Muscle layer of duodenum (tissue), 2 donors: ENCODE results near the gene ADAM22.
"Not testable (repeated sequence)": the region's sequence is repeated elsewhere in the genome, so short reads cannot be mapped to it uniquely, and the experiment has no call there.

ENCODE experiments used
- H3K27ac ChIP-seq: one replicate; pipeline ENCODE4 v1.7.0; 2013; ENCODE audit warnings: mild to moderate bottlenecking, low read length
- H3K27me3 ChIP-seq: one replicate; pipeline ENCODE4 v1.7.0; 2013; ENCODE audit warnings: low read depth, mild to moderate bottlenecking, control low read depth, low read length
- H3K36me3 ChIP-seq, 2 donors: one replicate each; pipeline ENCODE4 v1.7.0; 2013; ENCODE audit warnings: low read length in 2 of 2, control low read depth in 1 of 2, mild to moderate bottlenecking in 1 of 2; ENCODE audit not compliant: insufficient read depth in 2 of 2, control insufficient read depth in 1 of 2
- H3K4me1 ChIP-seq, 2 donors: one replicate each; pipeline ENCODE4 v1.7.0; 2013; ENCODE audit warnings: low read length in 2 of 2, mild to moderate bottlenecking in 2 of 2, control low read depth in 1 of 2, moderate library complexity in 1 of 2; ENCODE audit not compliant: insufficient read depth in 2 of 2, control insufficient read depth in 1 of 2
- H3K4me3 ChIP-seq, 2 donors: one replicate each; pipeline ENCODE4 v1.7.0; 2013; ENCODE audit warnings: low read length in 2 of 2, low read depth in 1 of 2, mild to moderate bottlenecking in 1 of 2
- H3K9me3 ChIP-seq, 2 donors: one replicate each; pipeline ENCODE4 v1.7.0; 2013; ENCODE audit warnings: low read length in 2 of 2, control low read depth in 1 of 2, mild to moderate bottlenecking in 1 of 2; ENCODE audit not compliant: control insufficient read depth in 1 of 2
- donor health status: healthy.

Gene ADAM22

GRCh38 chr7:87922759-87923395 lies 11.2 kb upstream of the ADAM22 start:
- H3K4me1 ChIP-seq, H3K27me3 ChIP-seq, H3K36me3 ChIP-seq, H3K27ac ChIP-seq, H3K9me3 ChIP-seq, H3K4me3 ChIP-seq: not testable (repeated sequence)

GRCh38 chr7:87926581-87927461 lies 7.2 kb upstream of the ADAM22 start:
- Histone ChIP-seq H3K4me3 (no peak overlapping the region), H3K27me3 (no peaks in the 10 kb centered on the region), H3K36me3 (no peaks in the 10 kb centered on the region), H3K4me1 (no peaks in the 10 kb centered on the region), H3K9me3 (no peaks in the 10 kb centered on the region), H3K27ac (no peak overlapping the region)

- no peaks in the 10 kb centered on the region for H3K36me3 ChIP-seq
- H3K27ac ChIP-seq: no peak overlapping the region
- H3K27me3 ChIP-seq: peaks cover 6% of the 10 kb centered on the region
- H3K4me3 ChIP-seq: peak overlapping the region; percentile 65 to 89
- no peaks in the 10 kb centered on the region for H3K9me3 ChIP-seq
- H3K4me1 ChIP-seq: peaks cover 0 to 19% of the 10 kb centered on the region in 2 donors
Observed at GRCh38 chr7:87933605-87933952, 472 bp upstream of the ADAM22 start.

- Histone ChIP-seq H3K4me3 (peak overlapping the region; percentile 65 to 89), H3K4me1 (peaks cover 0 to 19% of the 10 kb centered on the region in 2 donors), H3K36me3 (no peaks in the 10 kb centered on the region), H3K9me3 (no peaks in the 10 kb centered on the region), H3K27ac (no peak overlapping the region), H3K27me3 (peaks cover 6% of the 10 kb centered on the region)
Observed at GRCh38 chr7:87934699-87935383, 790 bp downstream of the ADAM22 start.

GRCh38 chr7:87935384-87935706 lies 1.3 kb downstream of the ADAM22 start:
- Histone ChIP-seq H3K27ac (no peak overlapping the region), H3K9me3 (no peaks in the 10 kb centered on the region), H3K36me3 (no peaks in the 10 kb centered on the region), H3K4me3 (peak overlapping the region; percentile 65 to 89), H3K4me1 (peaks cover 0 to 19% of the 10 kb centered on the region in 2 donors), H3K27me3 (peaks cover 6% of the 10 kb centered on the region)

- no peaks in the 10 kb centered on the region for H3K9me3 ChIP-seq
- no peak overlapping the region for H3K4me3 ChIP-seq
- no peaks in the 10 kb centered on the region for H3K27me3 ChIP-seq
- no peaks in the 10 kb centered on the region for H3K36me3 ChIP-seq
- no peak overlapping the region for H3K27ac ChIP-seq
- no peaks in the 10 kb centered on the region for H3K4me1 ChIP-seq
Observed at GRCh38 chr7:87941138-87941537, 7.1 kb downstream of the ADAM22 start.

GRCh38 chr7:87944547-87944946 lies 10.5 kb downstream of the ADAM22 start:
- no peaks in the 10 kb centered on the region for H3K9me3 ChIP-seq
- no peaks in the 10 kb centered on the region for H3K4me1 ChIP-seq
- H3K27me3 ChIP-seq: no peaks in the 10 kb centered on the region
- H3K4me3 ChIP-seq: no peak overlapping the region
- no peaks in the 10 kb centered on the region for H3K36me3 ChIP-seq
- no peak overlapping the region for H3K27ac ChIP-seq

- H3K9me3 ChIP-seq, H3K4me1 ChIP-seq, H3K4me3 ChIP-seq, H3K27me3 ChIP-seq, H3K27ac ChIP-seq, H3K36me3 ChIP-seq: not testable (repeated sequence)
Observed at GRCh38 chr7:87945926-87946325, 11.9 kb downstream of the ADAM22 start.

- Histone ChIP-seq H3K4me1 (no peaks in the 10 kb centered on the region), H3K9me3 (no peaks in the 10 kb centered on the region), H3K36me3 (no peaks in the 10 kb centered on the region), H3K4me3 (no peak overlapping the region), H3K27me3 (no peaks in the 10 kb centered on the region), H3K27ac (no peak overlapping the region)
Observed at GRCh38 chr7:87948371-87948770, 14.3 kb downstream of the ADAM22 start.

GRCh38 chr7:87959336-87959735 lies 25.3 kb downstream of the ADAM22 start:
- Histone ChIP-seq H3K4me1 (no peaks in the 10 kb centered on the region), H3K4me3 (no peak overlapping the region), H3K27ac (no peak overlapping the region), H3K9me3 (no peaks in the 10 kb centered on the region), H3K36me3 (no peaks in the 10 kb centered on the region), H3K27me3 (no peaks in the 10 kb centered on the region)

- no peak overlapping the region for H3K27ac ChIP-seq
- H3K9me3 ChIP-seq: no peaks in the 10 kb centered on the region
- no peaks in the 10 kb centered on the region for H3K27me3 ChIP-seq
- H3K4me3 ChIP-seq: no peak overlapping the region
- no peaks in the 10 kb centered on the region for H3K36me3 ChIP-seq
- no peaks in the 10 kb centered on the region for H3K4me1 ChIP-seq
Observed at GRCh38 chr7:87960239-87960638, 26.2 kb downstream of the ADAM22 start.
